Raji (cell line): ENCODE results near the gene CDON.

ENCODE experiments used
- POLR2A ChIP-seq: IDR thresholded peaks from 2 replicates; pipeline ENCODE4 v1.6.1; 2011; ENCODE audit warnings: low read depth, low read length, control low read depth; ENCODE audit not compliant: insufficient read depth

The CDON gene

DNA sequence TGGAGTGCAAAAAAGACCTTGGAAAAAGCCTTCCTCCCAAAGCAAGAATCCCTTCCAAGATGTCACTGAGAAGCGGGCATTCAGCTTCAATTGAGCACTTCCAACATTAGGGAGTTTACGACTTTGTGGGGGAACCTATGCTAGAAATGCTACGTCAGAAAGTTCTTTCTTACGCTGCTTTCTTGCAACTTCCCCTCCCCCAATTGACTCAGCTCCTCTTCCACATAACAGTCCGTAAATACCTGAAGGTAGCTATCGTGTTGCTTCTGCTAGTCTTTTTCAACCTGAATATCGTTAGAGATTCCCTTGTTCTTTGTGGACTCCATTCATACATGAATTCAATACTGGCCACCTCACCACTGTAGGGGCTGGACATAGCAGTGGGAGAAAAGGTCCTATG, 69.8 kb downstream of the CDON start:
- no peak for TF ChIP-seq POLR2A

DNA sequence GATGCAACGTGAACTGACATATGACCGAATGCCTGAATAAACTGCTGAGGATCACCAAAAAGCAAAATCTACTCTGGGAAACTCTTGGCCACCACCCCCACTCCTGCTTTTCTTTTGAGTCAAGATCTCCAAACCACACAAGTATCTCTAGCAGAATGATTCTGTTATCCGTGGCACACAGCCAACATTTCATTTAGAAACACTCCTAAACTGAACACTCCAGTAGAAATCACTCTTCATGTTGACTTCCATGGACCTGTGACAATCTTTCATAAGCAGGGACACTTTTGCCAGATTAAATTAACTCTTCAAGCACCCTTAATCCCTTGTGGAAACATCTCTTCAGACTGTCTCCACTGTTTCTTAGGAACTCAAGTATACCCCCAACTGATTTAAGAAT, 72.4 kb downstream of the CDON start:
- TF ChIP-seq POLR2A = no peak

DNA sequence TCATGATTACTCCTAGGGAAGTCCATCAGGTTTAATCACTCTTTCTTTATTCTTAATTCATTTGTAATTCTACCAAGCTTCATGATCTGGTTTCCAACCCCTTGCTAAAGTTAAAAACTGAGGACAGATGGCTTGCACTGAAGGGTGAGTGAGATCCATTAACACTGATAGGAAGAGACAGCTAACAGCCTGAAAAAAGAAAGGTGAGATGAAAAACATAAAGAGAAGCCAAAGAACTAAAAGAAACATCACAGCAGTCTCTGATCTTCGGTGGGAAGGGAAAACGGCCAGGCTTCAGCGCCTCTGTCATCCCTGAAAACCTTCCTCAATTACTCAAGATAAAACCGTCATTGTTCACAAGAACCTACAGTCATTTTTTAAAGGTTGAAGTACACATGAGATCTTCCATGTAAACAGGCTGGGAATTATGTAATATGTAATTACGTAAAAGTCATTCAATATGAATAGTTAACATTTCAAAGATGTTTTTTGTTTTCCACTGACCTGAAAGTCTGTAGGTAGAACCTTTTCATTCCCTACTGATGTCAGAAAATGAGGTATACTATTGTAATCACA, 75.5 kb downstream of the CDON start:
- no peak for TF ChIP-seq POLR2A

DNA sequence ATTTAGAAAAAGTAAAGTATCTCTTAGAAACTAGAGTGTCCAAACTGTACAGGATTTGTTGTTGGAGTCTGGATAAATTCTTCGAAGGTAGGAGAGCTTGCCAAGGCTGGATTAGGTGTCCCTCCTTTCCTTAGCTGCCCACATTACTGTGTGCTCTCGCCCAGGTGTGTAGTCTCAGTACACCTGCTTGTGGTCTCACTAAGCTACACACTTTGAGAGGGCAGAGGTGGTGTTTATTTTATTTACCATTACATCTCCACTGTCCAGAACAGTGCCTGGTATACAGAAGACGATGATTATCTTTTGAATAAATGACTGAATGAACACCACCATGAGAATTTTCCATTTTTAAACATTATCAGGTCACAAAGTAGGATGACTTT, 80.3 kb downstream of the CDON start:
- TF ChIP-seq POLR2A = no peak

DNA sequence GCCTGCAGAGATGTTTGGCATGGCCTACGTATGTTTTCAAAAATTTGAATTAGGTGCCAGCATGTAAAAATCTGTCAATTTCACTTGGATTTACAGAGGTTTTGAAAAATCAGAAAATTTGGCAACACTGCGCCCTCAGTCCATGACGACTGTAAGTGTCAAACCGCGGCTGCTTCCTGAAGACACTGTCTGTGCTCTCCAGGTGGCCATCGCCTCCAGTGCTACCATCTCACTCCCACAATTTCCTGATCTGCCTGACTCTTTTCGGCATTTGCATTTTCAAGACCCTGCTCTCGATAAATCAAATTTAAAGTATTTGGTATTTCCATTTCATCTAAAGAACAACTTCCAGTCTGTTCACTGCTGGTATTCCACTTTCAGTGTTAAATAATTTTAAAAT, 82.2 kb downstream of the CDON start:
- TF ChIP-seq POLR2A = no peak

DNA sequence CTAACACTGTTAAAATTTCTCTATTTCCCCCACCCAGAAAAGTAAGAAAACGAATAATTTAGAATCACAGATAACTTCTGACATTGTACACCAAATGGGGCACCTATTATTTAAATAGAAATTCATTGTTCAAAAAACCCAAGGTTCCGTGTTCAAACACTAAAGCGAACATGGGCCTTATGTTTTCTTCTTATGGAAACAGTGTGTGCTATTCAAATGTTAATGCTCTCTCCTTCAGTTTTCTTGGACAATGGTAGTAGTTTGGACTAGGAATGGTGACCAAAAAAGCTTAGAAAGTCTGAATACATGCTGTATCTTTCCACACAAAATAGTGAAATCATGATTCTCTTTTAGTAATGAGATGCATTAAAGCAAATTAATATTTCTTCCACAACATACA, 83.2 kb downstream of the CDON start:
- TF ChIP-seq POLR2A = no peak

DNA sequence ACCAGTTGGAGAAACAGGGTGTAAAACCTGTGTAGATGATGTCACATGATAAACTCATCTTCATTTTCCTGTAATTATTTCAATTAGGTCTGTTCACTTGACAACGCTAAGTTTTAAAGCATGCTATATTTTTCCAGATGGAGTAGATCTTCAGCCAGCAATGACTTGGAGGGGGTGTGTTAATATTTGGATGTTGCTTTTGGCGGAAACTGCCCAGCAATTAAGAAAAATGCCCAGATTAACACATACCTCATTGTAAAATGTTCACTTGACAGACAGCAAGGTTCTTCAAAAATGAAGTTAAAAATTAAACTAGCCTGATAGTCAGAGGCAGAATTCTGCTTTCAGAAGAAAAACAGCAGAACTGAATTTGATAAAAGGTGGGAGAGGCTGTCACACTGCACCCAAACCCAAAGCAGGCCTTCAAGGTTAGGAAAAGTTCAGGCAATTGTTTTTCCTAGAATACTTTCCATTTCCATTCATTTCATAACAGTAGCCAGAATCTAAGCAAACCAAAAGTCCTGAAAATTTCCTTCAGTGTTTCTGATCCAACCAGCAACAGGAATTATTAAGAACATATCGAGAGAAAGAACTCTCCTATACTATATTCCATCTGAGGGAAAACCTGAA, 83.8 kb downstream of the CDON start:
- no peak for TF ChIP-seq POLR2A

DNA sequence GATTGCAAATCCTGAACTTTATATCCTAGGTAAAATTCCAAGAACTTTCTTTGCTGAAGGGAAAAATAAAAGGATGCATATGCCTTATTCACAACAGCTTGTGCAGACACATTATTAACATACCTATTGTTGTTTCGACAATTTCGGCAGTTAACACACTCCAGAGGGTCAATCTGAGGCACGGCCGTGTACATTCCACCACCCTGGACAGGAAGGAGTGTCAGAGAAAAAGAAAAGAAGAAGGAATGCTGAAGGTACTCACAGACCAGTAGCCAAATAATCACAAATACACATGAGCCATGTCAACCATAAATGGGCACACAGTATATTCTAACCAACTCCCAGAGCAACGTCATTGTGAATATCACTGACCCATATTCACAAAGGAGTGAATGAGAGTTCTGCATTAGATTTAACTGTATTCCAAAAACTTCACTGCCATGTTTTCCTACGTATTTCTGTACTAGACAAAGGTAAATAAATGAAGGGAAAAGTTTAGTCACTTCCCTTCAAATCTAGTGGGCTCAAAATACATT, 84.4 kb downstream of the CDON start:
- no peak for TF ChIP-seq POLR2A

DNA sequence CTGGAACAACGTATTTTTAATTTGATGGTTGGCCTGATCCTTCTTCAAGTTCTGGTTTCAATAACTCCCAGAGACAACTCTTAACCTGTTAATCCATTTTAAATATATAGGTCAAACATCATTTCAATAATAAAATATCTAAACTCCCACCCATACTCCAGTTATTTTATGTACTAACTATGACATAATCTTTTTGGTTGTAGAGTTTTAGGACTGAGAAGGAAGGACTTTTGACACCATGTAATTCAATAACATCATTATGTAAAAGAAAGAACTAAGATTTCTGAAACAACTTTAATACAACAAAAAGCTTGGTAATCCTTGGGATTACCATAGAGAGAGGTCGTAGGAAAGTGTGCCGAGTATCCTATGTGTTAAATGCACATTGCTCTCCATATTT, 85.3 kb downstream of the CDON start:
- no peak for TF ChIP-seq POLR2A

DNA sequence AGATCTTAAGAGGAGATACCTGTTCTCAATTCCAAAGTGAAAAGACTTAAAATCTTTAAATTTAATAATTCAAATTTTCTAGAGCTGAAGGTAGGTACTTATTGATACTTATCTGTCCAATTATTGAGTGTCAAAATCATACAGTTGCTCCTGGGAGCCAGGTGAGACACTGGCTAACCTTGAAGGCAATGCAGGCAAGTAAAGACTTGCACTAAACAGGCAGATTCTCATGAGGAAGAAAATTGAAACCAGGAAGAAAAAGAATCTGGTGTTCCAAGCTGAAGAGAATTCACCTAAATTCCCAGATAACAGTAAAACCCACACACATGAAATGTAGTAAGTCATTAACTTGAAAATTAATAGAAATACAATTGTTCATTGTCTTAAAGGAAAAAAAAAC, 86.5 kb downstream of the CDON start:
- TF ChIP-seq POLR2A = no peak

DNA sequence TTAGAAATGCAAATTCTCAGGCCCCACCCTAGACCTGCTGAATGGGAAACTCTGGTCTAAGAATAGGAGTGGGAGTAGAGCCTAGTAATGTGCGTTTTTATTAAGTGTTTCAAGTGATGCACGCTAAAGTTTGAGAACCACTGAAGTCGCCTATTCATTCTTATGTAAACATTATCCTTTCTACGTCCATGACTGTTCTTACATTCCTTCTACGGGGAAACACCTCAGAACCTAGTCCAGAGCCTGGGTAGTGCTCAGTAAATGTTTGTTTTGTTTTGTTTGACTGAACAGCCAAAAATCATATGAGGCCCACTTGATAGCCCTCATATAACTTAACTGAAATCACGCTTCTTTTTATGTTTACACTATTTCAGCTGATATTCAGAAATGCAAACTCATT, 87.0 kb downstream of the CDON start:
- no peak for TF ChIP-seq POLR2A

DNA sequence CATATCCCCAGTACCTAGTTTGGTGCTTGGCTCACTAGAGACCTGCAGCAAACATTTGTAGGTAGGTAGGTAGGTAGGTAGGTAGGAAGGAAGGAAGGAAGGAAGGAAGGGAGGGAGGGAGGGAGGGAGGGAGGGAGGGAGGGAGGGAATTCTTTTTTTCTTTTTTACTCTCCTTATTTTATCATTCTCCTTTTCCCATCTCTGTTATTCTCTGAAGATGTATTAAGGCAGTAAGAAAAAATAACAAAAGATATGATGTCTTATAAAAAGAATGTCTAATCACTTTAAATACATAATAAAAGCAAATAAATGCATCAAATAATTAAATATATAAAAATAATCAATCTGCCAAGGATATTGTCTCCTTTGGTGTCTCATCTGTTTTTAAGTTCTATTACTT, 88.4 kb downstream of the CDON start:
- no peak for TF ChIP-seq POLR2A

DNA sequence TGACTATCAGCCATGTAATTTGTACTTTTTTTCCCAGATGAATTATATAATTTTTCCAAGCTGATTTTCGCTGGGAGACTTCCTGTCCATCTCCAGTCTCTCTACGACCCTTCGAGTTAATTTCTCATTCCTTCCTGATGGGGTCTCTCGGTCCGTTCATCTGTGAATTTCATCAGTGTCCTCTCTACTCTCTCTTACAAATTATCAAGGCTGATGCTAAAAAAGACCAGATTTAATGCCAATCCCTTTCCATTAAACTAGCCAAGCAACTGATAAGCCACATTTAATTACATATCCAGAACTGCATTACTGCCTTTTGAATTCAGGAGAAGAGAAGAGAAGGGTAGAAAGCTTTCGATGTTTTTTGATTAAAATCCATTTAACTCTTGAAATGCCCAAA, 91.0 kb downstream of the CDON start:
- TF ChIP-seq POLR2A = no peak

DNA sequence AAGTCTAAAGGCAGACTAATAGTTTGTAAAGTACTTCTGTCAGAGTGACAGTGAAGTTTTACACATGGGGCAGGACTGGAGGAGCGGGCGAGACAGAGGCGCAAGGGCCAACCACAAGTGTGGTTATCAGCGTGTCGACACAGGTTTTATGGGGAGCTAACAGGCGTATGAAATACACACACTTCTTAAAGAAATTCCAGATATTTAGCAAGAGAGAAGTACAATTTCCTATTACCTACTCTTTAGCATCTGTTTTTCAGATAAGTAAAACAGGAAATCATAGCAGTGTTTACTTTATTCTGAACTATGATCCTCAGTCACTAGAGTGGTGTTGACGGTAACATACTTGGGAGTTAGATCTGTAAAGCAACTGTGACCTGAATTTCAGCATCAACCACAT, 94.3 kb downstream of the CDON start:
- TF ChIP-seq POLR2A = no peak

DNA sequence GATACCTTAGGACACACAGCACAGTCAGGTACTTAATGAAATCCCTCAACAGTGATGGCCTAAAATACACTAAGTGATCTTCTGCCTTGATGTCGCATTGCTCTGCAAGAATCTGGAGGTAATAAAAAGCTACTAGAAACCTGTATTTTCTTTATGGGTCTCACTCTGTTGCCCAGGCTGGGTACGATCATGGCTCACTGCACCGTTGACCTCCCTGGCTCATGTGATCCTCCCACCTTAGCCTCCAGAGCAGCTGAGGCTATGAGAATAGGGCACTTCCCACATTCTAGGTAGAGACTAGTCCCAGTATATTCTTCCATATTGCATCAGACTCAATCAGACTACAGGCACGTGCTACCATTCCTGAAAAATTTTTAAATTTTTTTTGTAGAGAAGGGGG, 95.2 kb downstream of the CDON start:
- no peak for TF ChIP-seq POLR2A

DNA sequence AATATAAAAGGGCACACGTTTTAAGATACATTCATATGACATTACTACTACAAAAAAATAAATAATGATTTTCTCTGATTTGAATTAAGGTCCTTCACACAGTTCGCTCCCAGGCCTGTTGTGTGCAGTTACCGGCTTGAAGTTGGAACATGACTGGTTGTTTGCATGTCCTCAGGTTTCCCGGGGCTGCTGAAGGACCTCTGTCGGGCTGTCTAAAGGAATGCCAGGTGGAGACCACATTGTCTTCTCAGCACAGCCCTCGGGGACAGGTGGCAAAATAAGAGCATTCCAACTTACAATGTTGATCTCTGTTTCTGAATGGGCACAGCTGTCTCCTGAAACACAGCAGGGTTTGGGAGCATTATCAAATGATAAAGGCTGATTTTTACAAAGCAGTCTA, 101.9 kb downstream of the CDON start:
- no peak for TF ChIP-seq POLR2A

DNA sequence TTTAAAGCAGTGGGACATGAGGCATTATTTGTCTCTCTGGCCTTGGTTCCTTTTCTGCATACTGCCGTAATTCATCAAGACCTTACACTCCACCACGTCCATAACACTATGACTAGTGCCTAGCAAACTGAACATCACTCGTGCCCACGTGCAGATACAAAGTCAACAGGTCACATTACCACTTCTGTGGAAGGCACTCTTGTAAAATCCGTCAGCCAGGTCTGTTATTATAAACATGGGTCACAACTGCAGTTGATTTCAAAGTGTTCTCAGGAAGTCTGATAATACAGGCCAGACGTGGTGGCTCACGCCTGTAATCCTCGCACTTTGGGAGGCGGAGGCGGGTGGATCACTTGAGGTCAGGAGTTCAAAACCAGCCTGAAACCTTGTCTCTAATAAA, 102.7 kb downstream of the CDON start:
- no peak for TF ChIP-seq POLR2A
